SK-MEL-5 (cell line): Measurements from ENCODE around the gene ANKRD13D. TPM values are rescaled to one million over a fixed set of nuclear protein-coding genes. Genes with fewer than 3 reads are reported as not detected.
"Not testable (repeated sequence)": the region's sequence is repeated elsewhere in the genome, so short reads cannot be mapped to it uniquely, and the experiment has no call there.

Source experiments
- DNase-seq: peaks from one replicate; pipeline ENCODE4 v3.0.0-alpha.2; 2016; ENCODE audit warnings: low read depth, low spot score
- in situ Hi-C: cut with HindIII; loops from 2 replicates; pipeline ENCODE4 v1.10.0; 2016; ENCODE audit warnings: low sequenced_read_pairs, high pct_unique_total_duplicates, low pct_unique_long_range_greater_than_20kb
- total RNA-seq: library from RNA; depleted of rRNA; stranded (reverse); fragments of >200 nt; shearing (Covaris generic); gene quantifications from 2 replicates; pipeline ENCODE4 v1.2.3, GENCODE V29; 2014

The ANKRD13D gene
- total RNA-seq, 1 experiment from 2014 or later: 16.9 TPM

DNA sequence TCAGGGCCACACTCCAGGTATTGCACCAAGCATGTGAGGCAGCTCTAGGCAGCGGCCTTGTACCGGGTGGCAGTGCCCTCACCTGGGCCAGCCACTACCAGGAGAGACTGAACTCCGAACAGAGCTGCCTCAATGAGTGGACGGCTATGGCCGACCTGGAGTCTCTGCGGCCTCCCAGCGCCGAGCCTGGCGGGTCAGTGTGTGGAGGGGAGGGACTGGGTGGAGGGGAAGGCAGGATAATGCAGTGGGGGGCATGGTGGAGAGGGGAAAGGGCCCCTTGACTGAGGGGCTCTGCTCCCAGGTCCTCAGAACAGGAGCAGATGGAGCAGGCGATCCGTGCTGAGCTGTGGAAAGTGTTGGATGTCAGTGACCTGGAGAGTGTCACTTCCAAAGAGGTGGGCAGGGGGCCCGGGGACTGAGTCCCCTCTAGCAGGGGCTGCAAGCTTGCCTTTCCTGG lies 18.5 kb downstream of the ANKRD13D start:
- in situ Hi-C loops: no loop called here
- DNase-seq: no peak

DNA sequence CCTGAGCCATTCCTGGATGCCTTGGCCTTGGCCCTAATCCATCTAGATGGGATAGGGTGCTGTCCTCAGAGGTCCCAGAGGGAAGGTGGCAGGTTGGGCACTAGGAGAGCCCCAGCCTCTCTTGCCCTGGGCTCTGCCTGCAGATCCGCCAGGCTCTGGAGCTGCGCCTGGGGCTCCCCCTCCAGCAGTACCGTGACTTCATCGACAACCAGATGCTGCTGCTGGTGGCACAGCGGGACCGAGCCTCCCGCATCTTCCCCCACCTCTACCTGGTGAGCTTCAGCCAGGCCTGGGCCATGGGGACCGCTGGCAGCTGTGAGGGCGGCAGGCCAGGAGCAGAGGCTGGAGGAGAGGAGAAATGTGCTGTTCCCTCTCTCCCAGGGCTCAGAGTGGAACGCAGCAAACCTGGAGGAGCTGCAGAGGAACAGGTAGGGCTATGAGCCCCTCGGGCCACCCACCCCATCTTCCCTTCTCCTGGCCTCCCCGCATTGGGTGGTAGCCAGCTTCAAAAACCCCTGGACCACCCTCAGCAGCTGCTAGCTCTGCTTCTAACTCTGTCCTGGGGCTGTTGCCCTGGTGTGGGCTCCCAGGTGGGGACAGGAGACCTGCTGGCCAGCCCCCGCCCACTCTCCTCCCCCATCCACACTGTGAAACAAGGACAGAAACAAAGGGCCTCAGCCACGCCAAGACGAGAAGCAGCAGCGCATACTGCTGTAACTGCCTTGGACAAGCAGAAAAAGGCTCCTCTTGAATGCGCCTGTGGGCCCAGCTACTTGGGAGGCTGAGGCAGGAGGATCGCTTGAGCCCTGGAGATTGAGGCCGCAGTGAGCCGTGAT lies 19.1 kb downstream of the ANKRD13D start:
- in situ Hi-C loops: no loop called here
- DNase-seq: no peak

DNA sequence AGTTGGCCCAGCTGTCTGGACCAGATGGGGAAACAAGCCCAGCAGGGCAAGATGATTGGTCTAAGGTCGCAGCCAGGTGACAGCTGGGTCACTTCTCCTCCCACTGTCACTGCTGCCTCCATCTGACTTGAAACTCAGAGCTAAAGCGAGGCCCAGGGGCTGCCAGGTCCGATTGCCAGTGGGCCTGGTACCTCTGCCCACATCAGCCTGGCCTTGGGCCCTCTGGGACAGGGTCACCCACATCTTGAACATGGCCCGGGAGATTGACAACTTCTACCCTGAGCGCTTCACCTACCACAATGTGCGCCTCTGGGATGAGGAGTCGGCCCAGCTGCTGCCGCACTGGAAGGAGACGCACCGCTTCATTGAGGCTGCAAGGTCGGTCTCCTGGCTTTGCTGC lies 20.1 kb downstream of the ANKRD13D start:
- no peak for DNase-seq
- in situ Hi-C loops: no loop called here

DNA sequence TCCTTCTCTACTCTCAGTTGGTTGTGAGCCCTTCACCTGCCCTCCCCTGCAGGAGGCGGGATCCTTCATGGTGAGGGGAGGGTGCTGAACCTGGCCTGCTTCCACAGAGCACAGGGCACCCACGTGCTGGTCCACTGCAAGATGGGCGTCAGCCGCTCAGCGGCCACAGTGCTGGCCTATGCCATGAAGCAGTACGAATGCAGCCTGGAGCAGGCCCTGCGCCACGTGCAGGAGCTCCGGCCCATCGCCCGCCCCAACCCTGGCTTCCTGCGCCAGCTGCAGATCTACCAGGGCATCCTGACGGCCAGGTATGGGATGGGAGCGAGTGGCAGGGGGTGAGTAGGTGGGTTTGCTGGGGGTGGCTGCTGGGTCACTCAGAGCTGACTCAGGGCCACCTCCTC lies 20.6 kb downstream of the ANKRD13D start:
- in situ Hi-C loops: no loop called here
- no peak for DNase-seq

DNA sequence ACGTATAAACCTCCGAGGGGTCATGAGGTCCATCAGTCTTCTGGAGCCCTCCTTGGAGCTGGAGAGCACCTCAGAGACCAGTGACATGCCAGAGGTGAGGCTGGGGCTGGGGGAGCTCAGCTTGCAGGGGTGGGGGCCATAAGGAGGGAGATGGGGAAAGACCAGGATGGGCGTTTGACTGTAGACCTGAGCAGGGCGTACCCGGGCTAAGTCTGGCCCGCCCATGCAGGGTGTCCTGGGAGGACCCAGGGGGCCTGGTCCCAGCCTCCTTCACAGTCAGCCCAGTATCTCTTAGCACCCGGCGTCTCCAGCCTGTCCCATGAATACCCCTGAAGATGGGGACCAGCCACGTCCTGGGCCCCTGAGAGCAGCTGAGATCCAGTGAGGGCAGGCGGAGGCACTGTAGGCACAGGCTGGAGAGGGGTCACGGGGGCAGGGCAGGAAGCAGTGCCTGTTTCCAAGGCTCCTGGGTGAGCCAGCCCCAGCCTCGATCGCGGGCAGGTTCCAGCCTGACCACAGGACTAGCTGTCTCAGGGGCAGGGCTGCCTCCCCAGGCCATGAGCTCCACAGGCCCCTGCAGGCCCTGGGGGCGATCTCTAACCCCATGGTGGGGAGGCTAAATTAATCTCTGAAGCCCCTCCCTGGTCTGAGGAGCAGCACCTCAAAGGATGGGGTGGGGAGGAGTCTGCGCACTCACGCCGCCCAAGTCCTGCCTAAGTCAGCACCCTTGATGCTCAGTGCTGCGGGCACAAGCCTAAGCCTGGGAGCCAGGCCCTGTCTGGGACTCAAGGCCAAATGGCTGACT lies 21.3 kb downstream of the ANKRD13D start:
- no peak for DNase-seq
- in situ Hi-C loops: no loop called here

DNA sequence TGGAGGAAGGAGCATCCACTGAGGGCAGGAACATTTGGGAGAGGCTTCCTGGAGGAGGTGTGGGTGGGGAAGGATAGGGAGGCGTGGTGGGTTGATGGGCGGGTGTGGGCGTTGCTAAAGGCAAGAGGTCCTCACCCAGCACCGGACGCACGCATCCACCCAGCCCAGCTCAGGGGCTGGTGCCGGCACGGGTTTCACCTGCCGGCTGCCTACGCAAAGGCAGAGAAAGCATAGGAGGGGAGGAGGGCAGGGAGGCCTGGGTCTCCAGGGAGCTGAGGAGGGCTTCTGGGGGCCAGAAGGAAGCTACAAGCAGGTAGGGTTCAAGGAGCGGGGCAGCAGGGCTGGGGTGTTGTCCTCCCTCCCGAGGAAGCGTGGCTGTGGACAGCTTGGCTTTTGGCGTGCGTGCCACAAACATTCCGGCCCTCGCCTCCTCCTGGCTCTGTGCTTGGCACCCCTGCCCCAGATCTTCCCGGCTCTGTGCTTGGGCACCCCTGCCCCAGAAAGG lies 22.0 kb downstream of the ANKRD13D start:
- in situ Hi-C loops: no loop called here
- DNase-seq: no peak

DNA sequence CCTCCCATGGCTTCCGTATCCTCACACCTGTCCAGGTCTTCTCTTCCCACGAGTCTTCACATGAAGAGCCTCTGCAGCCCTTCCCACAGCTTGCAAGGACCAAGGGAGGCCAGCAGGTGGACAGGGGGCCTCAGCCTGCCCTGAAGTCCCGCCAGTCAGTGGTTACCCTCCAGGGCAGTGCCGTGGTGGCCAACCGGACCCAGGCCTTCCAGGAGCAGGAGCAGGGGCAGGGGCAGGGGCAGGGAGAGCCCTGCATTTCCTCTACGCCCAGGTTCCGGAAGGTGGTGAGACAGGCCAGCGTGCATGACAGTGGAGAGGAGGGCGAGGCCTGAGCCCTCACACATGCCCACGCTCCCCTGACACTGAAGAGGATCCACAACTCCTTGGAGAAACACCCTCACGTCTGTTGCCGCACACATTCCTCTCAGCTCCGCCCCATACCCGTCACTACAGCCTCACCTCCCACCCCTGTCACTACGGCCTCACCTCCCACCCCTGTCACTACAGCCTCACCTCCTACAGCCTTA lies 22.5 kb downstream of the ANKRD13D start:
- in situ Hi-C loops: no loop called here
- no peak for DNase-seq

DNA sequence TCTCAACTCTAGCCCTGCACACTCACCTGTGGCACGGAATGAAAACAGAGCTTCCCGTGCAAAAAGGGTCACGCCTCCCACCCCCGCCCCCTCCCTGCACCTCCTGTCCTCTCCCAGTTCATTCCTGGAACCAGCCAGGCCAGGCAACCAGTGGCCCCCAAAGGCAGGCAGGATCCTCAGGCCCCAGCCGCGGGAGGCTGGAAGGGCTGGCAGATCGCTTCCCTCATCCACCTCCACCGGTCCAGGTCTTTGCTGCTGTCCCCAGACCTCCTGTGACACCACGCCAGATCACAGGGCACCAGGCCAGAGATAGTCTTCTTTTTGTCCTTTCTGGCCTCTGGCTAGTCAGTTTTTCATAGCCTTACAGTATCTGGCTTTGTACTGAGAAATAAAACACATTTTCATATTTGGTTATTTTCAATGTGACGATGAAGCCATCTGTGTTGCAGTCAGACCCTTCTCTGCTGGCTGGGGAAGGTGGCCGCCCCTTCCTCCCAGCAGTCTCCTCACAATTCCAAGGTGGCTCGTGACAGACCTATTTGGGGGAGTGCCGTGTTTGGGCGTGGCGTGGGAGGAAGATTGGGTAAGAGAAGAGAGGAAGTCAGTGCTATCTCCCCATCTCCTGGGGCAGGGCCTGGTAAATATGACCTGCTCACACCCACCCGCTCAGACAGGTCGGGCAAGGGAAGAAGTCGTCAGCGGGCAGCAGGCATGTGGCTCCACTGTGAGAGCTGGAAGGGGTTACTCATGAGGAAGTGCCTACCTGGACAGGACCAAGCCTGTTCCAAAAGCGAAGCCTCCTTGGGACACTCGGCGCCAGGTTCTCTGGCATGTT lies 23.3 kb downstream of the ANKRD13D start:
- in situ Hi-C loops: no loop called here
- DNase-seq: no peak

DNA sequence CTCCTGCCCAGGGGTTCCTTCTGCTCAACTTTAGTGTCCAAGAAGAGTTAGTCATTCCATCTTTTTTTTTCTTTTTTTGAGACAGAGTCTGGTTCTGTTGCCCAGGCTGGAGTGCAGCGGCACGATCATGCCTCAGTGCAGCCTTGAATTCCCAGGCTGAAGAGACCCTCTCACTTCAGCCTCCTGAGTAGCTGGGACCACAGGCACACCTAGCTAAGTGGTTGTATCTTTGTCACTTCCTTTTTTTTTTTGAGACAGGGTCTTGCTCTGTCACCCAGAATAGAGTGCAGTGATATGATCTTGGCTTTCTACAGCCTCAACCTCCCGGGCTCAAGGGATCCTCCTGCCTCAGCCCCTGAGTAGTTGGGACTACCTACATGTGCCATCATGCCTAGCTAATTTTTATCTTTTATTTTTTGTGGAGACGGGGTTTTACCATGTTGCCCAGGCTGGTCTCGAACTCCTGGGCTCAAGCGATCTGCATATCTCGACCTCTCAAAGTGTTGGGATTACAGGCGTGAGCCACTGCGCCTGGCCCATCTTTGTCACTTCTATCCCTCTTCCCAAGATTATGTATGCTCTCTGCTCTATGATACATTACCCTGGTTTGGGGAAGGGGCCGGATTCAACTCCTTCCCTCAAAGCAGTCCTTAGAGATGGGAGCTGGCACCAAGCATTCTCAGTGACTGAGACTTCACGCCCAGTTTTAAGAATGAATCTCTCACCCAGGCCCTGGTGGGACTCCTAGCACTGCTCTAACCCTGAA lies 24.2 kb downstream of the ANKRD13D start:
- no peak for DNase-seq
- in situ Hi-C loops: no loop called here

DNA sequence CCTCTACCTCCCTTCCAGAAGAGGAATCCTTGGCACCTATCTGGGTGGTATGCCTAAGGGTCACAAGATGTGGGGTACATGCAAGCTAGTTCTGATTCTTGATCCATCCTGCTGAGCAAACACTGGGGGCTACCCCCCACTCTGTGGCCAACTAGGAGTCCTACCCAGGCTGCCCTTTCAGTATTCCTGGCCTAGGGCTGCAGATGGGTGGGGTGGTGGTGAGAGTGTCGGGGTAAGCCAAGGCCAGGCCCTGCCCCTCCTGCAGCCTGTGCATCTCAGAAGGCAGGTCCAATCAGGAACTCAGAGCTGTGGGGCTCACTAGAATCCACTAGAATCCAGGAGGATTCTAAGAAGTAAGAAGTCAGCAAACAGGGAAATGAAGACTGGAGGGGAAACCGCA lies 25.1 kb downstream of the ANKRD13D start:
- in situ Hi-C loops: no loop called here
- no peak for DNase-seq

DNA sequence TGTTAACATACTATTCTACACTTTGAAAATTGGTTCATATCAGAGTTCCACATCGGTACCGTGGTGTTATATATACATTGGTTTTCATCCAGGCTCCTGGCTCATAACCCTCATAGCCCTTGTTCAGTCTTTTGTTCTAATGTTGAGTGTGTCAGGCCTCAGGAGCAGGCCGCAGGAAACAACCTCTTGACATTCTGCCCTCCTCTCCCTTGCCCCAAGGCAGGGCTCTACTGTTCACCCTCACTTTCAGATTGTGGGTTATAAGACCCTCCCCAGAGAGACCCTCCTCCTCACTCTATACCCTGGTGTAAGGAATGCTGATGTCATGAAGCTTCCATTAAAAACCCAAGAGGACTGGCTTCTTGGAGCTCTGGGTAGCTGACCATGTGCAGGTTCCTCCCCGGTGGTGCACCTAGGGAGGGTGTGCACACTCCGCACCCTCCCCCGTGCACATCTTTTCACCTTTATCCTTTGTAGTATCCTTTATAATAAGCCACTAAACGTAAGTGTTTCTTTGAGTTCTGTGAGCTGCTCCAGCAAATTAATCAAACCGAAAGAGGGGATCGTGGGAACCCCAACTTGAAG lies 26.3 kb downstream of the ANKRD13D start:
- no peak for DNase-seq
- in situ Hi-C loops: no loop called here

DNA sequence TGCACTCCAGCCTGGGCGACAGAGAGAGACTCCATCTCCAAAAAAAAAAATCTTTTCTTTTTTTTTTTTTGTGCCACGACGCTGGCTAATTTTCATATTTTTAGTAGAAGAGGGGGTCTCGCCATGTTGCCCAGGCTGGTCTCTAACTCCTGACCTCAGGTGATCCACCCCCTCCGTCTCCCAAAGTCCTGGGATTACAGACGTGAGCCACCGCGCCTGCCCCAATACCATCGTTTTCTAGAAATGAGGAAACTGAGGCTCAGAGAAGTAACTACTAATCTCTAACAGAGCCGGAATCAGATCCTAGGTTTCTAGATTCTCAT lies 27.7 kb downstream of the ANKRD13D start:
- in situ Hi-C loops: no loop called here

DNA sequence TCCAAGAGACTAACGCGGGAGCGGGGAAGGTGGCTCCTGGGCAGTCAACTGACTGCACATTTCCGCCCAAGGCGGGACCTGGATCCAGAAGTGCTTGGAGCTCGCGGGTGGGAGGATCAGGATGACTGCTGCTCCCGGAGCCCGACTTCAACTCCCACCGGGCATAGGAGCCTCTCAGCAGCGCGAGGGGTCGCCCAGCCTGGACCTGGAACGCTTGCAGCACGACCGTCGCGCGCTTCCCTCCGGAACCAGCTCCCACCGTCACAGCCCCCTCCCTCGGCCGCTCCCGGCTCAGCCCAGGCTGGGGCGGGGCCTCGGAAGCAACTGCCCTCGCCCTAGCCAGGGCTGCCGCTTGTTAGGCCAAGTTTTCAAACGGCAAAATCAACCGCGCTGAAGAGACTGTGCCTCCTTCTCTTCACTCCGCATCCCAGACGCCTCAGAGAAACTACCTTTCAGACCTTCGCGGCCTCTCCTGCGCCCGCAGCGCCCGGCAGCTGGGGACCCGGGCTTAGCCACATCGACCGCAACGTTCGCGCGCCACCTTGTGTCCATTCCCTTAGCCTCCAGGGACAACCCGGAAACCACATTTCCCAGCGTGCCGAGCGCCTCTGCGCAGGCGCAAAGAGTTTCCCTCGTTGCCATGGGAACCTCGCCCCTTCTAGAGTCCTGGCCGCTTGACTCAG lies 28.2 kb downstream of the ANKRD13D start:
- peak; percentile 92 for DNase-seq
- in situ Hi-C loops: no loop called here

More for the DNA sequence above, 27.7 kb downstream of the ANKRD13D start:
- no peak for DNase-seq

DNA sequence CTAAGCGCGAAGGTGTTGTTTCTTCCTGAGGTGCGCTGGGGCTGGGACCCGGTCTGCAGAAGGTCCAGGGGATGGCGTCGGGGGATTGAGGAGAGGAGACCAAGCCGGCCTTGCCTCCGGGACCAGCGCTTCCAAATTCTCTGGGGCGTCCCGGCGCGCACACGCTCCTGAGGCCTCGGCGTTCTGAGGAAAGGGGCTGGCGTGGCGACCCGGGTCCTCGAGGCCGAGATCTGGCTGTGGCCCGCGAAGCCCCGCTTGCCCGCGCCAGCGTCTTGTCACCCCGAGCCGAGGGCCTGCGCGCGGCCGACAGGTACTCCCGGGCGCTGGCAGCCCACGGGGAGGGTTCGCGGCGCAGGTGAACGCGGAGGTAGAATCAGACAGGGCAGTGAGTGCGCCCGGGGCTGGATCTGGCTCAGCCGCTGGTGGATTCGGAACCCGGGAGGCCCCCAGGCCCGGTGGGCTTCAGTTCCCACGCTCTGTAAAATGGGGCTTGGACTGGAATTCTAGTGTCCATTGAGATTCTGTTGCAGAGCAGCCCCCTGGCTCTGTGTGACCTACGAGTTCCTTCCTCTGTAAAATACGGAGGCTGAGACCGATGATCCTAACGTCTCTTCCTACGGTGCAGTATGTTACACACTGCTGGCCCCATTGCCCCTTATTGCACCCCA lies 28.9 kb downstream of the ANKRD13D start:
- DNase-seq: no peak
- in situ Hi-C loops: no loop called here

DNA sequence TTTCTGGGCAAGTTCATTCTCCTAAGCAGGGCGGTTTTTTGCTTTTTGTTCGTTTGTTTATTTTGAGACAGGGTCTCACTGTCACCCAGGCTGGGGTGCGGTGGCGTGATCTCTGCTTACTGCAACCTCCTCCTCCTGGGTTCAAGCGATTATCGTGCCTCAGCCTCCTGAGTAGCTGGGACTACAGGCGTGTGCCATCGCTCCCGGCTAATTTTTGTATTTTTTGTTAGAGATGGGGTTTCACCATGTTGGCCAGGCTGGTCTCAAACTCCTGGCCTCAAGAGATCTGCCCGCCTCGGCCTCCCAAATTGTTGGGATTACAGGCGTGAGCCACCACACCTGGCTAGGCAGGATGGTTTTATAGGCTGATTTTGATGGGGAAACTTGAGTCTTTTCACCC lies 29.8 kb downstream of the ANKRD13D start:
- in situ Hi-C loops, DNase-seq: not testable (repeated sequence)

DNA sequence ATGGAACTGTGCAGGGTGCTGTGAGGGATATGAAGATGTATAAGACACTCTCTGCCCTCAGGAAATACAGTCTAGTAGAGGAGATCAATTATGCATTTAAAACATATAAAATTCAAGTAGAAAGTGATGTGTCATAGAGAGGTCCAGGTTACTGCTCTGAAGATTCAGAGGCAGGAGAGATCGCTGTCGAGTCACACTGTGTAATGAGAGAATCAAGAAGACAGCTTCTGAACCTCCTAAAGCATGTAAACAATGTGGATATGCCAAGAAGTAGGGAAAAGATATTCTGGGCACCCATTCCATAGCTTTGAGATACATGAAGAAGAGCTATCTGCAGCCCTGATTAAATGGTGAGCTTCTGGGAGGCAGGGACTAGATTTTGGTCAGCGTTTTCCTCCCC lies 30.9 kb downstream of the ANKRD13D start:
- in situ Hi-C loops: no loop called here
- DNase-seq: no peak
